ENCODE data around the gene NDUFS5.

The NDUFS5 gene

DNA sequence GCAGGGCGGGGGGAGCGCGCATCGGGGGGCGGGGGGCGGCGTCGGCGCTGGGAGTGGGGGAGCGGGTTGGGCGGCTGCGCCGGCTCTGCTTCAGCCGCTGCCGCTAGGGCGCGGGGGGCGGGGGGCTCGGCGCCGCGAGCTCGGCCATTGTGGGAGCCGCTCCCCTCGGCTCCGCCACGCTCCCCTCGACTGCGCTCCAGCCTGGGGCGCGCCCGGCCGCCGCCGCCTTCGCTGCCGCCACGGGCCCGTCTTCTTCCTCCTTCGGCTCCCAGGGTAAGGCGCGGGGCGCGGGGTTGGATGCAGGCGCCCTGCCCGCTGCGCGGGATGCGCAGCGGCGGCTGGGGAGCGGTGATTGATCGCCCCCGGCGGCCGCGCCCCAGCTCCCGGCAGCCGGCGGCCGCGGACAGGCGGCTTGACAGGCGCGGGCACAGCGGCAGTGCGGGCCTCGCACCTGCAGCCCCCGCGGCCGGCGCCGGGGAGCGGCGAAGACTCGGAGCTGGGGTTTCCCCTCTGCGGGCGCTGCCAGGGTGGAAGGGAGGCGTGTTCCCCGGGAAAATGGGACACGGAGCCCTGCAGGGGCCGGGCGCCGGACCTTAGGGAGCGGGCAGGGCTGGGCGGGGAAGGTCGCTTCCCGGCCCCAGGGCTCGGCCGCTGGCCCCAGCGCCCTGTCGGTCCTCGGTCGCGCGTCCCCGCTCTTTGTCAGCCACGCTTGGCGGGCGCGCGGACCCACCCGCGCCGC is 55.3 kb downstream of the NDUFS5 start:
- no peak overlapping the region for H3K27ac ChIP-seq (ENCODE audit: low read depth, low read length)
- H3K9ac ChIP-seq (ENCODE audit: low read length): no peak overlapping the region
- H3K27me3 ChIP-seq (ENCODE audit: control insufficient read depth, insufficient read depth, low read length): peaks cover 5% of the 10 kb centered on the region
- H3K36me3 ChIP-seq (ENCODE audit: control insufficient read depth, insufficient read depth, low read length): no peaks in the 10 kb centered on the region
- peak overlapping the region; percentile 43 for H3K4me3 ChIP-seq (ENCODE audit: low read length)
- H3K4me1 ChIP-seq (ENCODE audit: control insufficient read depth, insufficient read depth, low read length): peaks cover 1% of the 10 kb centered on the region

DNA sequence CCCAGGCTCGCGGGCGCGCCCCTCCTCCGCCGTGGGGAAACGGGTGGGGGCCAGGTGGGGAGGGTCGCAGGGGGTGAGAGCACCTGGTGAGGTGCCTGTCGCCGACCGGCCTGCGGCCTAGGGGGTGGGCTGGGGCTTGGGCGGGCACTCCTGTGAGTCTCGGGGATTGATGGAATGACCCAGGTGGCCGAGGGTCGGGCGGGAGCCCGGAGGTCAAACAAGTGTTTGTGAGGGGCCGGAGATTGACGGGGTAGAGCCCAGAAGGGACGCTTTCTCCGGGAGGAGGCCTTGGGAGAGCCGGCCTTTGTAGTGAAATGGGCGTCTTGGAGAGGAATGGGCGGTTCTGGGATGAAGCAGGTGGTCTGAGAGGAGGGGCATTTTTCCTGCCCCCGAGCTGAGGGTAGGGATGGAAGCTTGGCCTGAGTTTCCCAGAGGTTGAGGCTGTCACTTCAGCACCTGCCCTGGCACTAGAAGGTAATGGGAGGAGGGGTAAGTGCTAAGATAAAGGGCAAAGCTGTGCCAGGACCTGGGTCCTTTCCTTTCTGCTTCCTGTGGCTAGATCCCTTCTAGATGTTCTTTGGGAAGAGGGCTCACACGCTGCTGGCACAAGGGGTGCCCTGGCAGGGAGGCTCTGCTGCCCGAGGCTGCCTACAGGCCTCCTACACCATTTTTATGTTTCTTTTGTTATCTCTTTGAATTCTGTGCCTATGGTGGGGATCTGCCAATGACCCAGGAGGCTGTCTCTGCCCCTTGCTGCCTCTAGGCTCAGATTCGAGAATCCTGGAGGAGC is 56.1 kb downstream of the NDUFS5 start:
- Histone ChIP-seq H3K27ac (ENCODE audit: low read depth, low read length) (no peak overlapping the region), H3K9ac (ENCODE audit: low read length) (no peak overlapping the region), H3K4me1 (ENCODE audit: control insufficient read depth, insufficient read depth, low read length) (peaks cover 8% of the 10 kb centered on the region), H3K4me3 (ENCODE audit: low read length) (peak overlapping the region; percentile 43), H3K27me3 (ENCODE audit: control insufficient read depth, insufficient read depth, low read length) (peaks cover 5% of the 10 kb centered on the region), H3K36me3 (ENCODE audit: control insufficient read depth, insufficient read depth, low read length) (no peaks in the 10 kb centered on the region)

DNA sequence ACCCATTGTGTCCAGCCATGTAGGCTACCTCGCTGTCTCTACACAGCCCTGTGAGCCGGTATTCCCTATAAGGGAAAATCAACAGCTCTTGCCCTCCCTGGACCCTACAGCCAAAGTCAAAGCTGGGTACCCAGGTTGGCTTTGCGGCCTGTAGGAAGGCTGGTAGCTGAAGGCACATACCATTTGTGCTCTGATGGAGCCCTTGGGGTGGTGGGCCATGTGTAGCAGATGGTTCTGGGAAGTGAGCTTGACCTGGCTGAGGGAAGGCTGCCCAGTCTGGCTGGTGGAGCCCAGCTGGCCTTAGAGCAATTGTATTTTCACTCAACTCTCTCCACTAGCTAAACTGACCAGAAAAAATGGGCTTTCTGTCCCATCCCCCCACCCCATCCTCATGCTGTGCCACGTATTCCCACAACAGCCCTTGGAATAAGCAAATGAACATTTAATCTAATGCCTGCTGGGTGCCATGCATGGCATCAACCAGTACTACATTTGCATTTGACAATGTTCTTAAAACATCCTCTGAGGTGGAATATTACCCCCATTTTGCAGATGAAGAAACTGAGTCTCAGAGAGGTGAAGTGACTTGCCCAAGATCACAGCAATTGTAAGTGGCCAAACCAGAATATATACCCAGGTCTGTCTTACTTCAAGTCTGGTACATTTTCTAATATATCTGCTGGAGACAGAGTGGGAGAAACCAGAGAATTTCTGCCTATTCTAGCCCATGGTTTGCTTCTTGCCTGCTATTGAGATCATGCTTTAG is 56.8 kb downstream of the NDUFS5 start:
- H3K4me3 ChIP-seq (ENCODE audit: low read length): no peak overlapping the region
- no peak overlapping the region for H3K27ac ChIP-seq (ENCODE audit: low read depth, low read length)
- peaks cover 5% of the 10 kb centered on the region for H3K27me3 ChIP-seq (ENCODE audit: control insufficient read depth, insufficient read depth, low read length)
- no peaks in the 10 kb centered on the region for H3K36me3 ChIP-seq (ENCODE audit: control insufficient read depth, insufficient read depth, low read length)
- no peak overlapping the region for H3K9ac ChIP-seq (ENCODE audit: low read length)
- peaks cover 12% of the 10 kb centered on the region for H3K4me1 ChIP-seq (ENCODE audit: control insufficient read depth, insufficient read depth, low read length)

DNA sequence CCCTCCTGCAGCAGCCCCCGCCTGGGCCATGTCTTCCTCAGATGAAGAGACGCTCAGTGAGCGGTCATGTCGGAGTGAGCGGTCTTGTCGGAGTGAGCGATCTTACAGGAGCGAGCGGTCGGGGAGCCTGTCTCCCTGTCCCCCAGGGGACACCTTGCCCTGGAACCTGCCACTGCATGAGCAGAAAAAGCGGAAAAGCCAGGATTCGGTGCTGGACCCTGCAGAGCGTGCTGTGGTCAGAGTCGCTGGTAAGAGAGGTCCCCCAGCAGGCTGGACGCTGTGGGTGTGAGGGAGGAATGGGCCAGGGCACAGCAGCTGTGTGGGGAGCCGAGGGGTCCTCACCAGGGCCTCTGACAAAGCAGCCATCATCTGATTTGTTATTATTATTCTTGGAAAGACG is 58.0 kb downstream of the NDUFS5 start:
- Histone ChIP-seq H3K27ac (ENCODE audit: low read depth, low read length) (no peak overlapping the region), H3K9ac (ENCODE audit: low read length) (no peak overlapping the region), H3K4me1 (ENCODE audit: control insufficient read depth, insufficient read depth, low read length) (peaks cover 12% of the 10 kb centered on the region), H3K4me3 (ENCODE audit: low read length) (no peak overlapping the region), H3K27me3 (ENCODE audit: control insufficient read depth, insufficient read depth, low read length) (peaks cover 5% of the 10 kb centered on the region), H3K36me3 (ENCODE audit: control insufficient read depth, insufficient read depth, low read length) (no peaks in the 10 kb centered on the region)
